ENCODE data around the gene ABHD12B. TPM values are rescaled to one million over a fixed set of nuclear protein-coding genes. Genes with fewer than 3 reads are reported as not detected.
"Not testable (repeated sequence)": the region's sequence is repeated elsewhere in the genome, so short reads cannot be mapped to it uniquely, and the experiment has no call there.

Gene ABHD12B
- total RNA-seq, 1 experiment from 2014 or later, result not detected

GRCh38 chr14:50897005-50897404 lies 25.2 kb downstream of the ABHD12B start:
- not testable (repeated sequence) for H3K4me3 ChIP-seq; DNase-seq; H3K4me1 ChIP-seq; H3K27me3 ChIP-seq; H3K36me3 ChIP-seq; H3K27ac ChIP-seq; H3K9me3 ChIP-seq (replicated peaks)

- H3K4me3 ChIP-seq, result no peak overlapping the region
- H3K27ac ChIP-seq, result no peak overlapping the region
- H3K4me1 ChIP-seq, result no peaks in the 10 kb centered on the region
These were observed 25.9 kb downstream of the ABHD12B start for GRCh38 chr14:50897658-50898175.

GRCh38 chr14:50901361-50901760 lies 29.5 kb downstream of the ABHD12B start:
- H3K4me1 ChIP-seq, result 0 out of 2 replicates have a peak, but pooled peaks cover under 1% of the 10 kb centered on the region
- H3K27ac ChIP-seq, result no peak overlapping the region
- no peaks in the 10 kb centered on the region for H3K27me3 ChIP-seq
- DNase-seq, result no peak
- no peaks in the 10 kb centered on the region for H3K9me3 ChIP-seq (replicated peaks)
- no peak overlapping the region for H3K4me3 ChIP-seq
- H3K36me3 ChIP-seq, result no peaks in the 10 kb centered on the region

More at GRCh38 chr14:50897658-50898175, 25.9 kb downstream of the ABHD12B start:
- no peaks in the 10 kb centered on the region for H3K27me3 ChIP-seq
- DNase-seq, result no peak
- H3K36me3 ChIP-seq, result no peaks in the 10 kb centered on the region
- H3K9me3 ChIP-seq (replicated peaks), result no peaks in the 10 kb centered on the region

DNA sequence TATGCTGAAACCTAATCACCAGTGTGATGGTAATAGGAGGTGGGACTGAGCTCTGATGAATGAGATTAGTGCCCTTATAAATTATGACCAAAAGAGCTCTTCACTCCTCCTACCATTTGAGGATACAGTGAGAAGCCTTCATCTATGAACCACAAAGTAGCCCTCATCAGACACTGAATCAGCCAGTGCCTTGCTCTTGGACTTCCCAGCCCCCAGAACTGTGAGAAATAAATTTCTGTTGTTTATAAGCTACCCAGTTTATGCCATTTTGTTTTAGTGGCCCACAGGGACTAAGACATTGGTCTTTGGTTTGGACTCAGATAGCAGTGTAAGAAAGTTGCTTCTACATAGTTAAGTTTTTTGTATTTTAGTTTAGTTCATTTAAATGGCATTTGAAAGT lies 32.9 kb downstream of the ABHD12B start:
- no peaks in the 10 kb centered on the region for H3K9me3 ChIP-seq (replicated peaks)
- 0 out of 2 replicates have a peak, but pooled peaks cover 4% of the 10 kb centered on the region for H3K4me1 ChIP-seq
- H3K4me3 ChIP-seq, result no peak overlapping the region
- H3K36me3 ChIP-seq, result no peaks in the 10 kb centered on the region
- H3K27ac ChIP-seq, result no peak overlapping the region
- no peak for DNase-seq
- no peaks in the 10 kb centered on the region for H3K27me3 ChIP-seq

GRCh38 chr14:50906326-50907065 lies 34.6 kb downstream of the ABHD12B start:
- DNase-seq, result peak in 1 of 2 experiments; percentile 18
- Histone ChIP-seq H3K27me3 (no peaks in the 10 kb centered on the region), H3K9me3 (replicated peaks) (no peaks in the 10 kb centered on the region), H3K36me3 (no peaks in the 10 kb centered on the region), H3K27ac (no peak overlapping the region), H3K4me3 (no peak overlapping the region), H3K4me1 (0 out of 2 replicates have a peak, but pooled peaks cover 4% of the 10 kb centered on the region)

GRCh38 chr14:50910495-50911420 lies 38.9 kb downstream of the ABHD12B start:
- Histone ChIP-seq H3K4me1 (0 out of 2 replicates have a peak, but pooled peaks cover 4% of the 10 kb centered on the region), H3K27ac (no peak overlapping the region), H3K27me3 (no peaks in the 10 kb centered on the region), H3K9me3 (replicated peaks) (no peaks in the 10 kb centered on the region), H3K36me3 (no peaks in the 10 kb centered on the region), H3K4me3 (no peak overlapping the region)
- DNase-seq, result peak in 1 of 2 experiments; percentile 5

DNA sequence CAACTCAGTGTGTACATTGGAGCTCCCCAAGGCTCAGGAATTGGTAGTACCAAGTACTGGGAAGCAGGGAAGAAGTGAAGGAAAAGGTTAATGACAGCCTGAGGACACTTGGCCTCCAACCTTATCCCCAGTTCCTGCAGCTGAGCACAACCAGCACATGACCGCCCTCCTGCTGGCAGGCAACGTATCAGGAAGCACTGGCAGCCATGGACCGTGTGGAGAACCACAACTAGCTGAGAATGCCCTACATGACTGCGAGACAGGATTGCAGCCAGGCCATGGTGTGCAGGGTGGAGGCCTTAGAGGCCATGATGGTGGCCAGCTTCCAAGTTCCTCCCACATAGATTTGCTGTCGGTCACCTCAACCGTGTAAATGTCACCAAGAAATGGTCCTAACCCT lies 45.6 kb downstream of the ABHD12B start:
- H3K4me3 ChIP-seq, result no peak overlapping the region
- no peak for DNase-seq
- no peaks in the 10 kb centered on the region for H3K27me3 ChIP-seq
- peaks cover 15% of the 10 kb centered on the region for H3K4me1 ChIP-seq
- no peaks in the 10 kb centered on the region for H3K9me3 ChIP-seq (replicated peaks)
- no peak overlapping the region for H3K27ac ChIP-seq
- no peaks in the 10 kb centered on the region for H3K36me3 ChIP-seq

GRCh38 chr14:50919524-50919923 lies 47.7 kb downstream of the ABHD12B start:
- H3K9me3 ChIP-seq (replicated peaks); DNase-seq; H3K36me3 ChIP-seq; H3K4me3 ChIP-seq; H3K27me3 ChIP-seq; H3K27ac ChIP-seq: not testable (repeated sequence)
- H3K4me1 ChIP-seq, result peaks cover 18% of the 10 kb centered on the region

- no peaks in the 10 kb centered on the region for H3K36me3 ChIP-seq
- H3K4me3 ChIP-seq, result peak overlapping the region; percentile 39
- no peaks in the 10 kb centered on the region for H3K27me3 ChIP-seq
- H3K27ac ChIP-seq, result peak overlapping the region; percentile 92
- H3K9me3 ChIP-seq (replicated peaks), result no peaks in the 10 kb centered on the region
- DNase-seq, result peak; percentile 89 to 91
- peaks cover 18% of the 10 kb centered on the region for H3K4me1 ChIP-seq
These were observed 48.8 kb downstream of the ABHD12B start for GRCh38 chr14:50920482-50921230.

- DNase-seq, result no peak
- no peaks in the 10 kb centered on the region for H3K9me3 ChIP-seq (replicated peaks)
- H3K27ac ChIP-seq, result no peak overlapping the region
- H3K36me3 ChIP-seq, result no peaks in the 10 kb centered on the region
- H3K4me1 ChIP-seq, result peaks cover 18% of the 10 kb centered on the region
- H3K27me3 ChIP-seq, result no peaks in the 10 kb centered on the region
- H3K4me3 ChIP-seq, result no peak overlapping the region
These were observed 51.0 kb downstream of the ABHD12B start for GRCh38 chr14:50922803-50923202.

- Histone ChIP-seq H3K27ac (no peak overlapping the region), H3K27me3 (no peaks in the 10 kb centered on the region), H3K36me3 (no peaks in the 10 kb centered on the region), H3K4me3 (no peak overlapping the region), H3K9me3 (replicated peaks) (no peaks in the 10 kb centered on the region), H3K4me1 (peaks cover 17% of the 10 kb centered on the region)
- no peak for DNase-seq
These were observed 52.4 kb downstream of the ABHD12B start for GRCh38 chr14:50924236-50924635.

GRCh38 chr14:50924843-50925242 lies 53.0 kb downstream of the ABHD12B start:
- Histone ChIP-seq H3K27me3 (no peaks in the 10 kb centered on the region), H3K9me3 (replicated peaks) (no peaks in the 10 kb centered on the region), H3K4me3 (no peak overlapping the region), H3K4me1 (peaks cover 13% of the 10 kb centered on the region), H3K27ac (no peak overlapping the region), H3K36me3 (no peaks in the 10 kb centered on the region)
- no peak for DNase-seq

- H3K4me1 ChIP-seq, result peaks cover 3% of the 10 kb centered on the region; the same call in 1 of the 2 replicates
- H3K4me3 ChIP-seq, result no peak overlapping the region
- no peak for DNase-seq
- H3K36me3 ChIP-seq, result no peaks in the 10 kb centered on the region
- no peaks in the 10 kb centered on the region for H3K27me3 ChIP-seq
- H3K9me3 ChIP-seq (replicated peaks), result no peaks in the 10 kb centered on the region
- no peak overlapping the region for H3K27ac ChIP-seq
These were observed 55.1 kb downstream of the ABHD12B start for GRCh38 chr14:50926851-50927386.

- H3K4me1 ChIP-seq, result peaks cover 3% of the 10 kb centered on the region; the same call in 1 of the 2 replicates
- no peak overlapping the region for H3K27ac ChIP-seq
- no peak overlapping the region for H3K4me3 ChIP-seq
- DNase-seq, result no peak
- no peaks in the 10 kb centered on the region for H3K36me3 ChIP-seq
- H3K27me3 ChIP-seq, result no peaks in the 10 kb centered on the region
- H3K9me3 ChIP-seq (replicated peaks), result no peaks in the 10 kb centered on the region
These were observed 56.3 kb downstream of the ABHD12B start for GRCh38 chr14:50928002-50928635.
